Panc1 (cell line): ENCODE data around the gene DLG4. TPM values are rescaled to one million over a fixed set of nuclear protein-coding genes. Genes with fewer than 3 reads are reported as not detected.
A peak's percentile ranks its signal among the peaks of the same experiment; 100 is the strongest.

Source experiments
- microRNA-seq: library from miRNA; unstranded; fragments of <30 nt; microRNA quantifications from one replicate; pipeline ENCODE4 v1.1.0, GENCODE V29; 2020; ENCODE audit not compliant: unreplicated experiment
- total RNA-seq: library from RNA; stranded (reverse); gene quantifications from one replicate; pipeline ENCODE4 v1.2.1, GENCODE V29; 2021; ENCODE audit not compliant: unreplicated experiment

The DLG4 gene
- total RNA-seq, 1 experiment from 2014 or later = 32.4 TPM

Small RNA genes within 50 kb of the gene (microRNA-seq; reads per million reads assigned to microRNA genes)
- 4,183 reads per million, percentile 90 among the genes with 10 or more reads in this experiment for gene MIR324

Other genes with a start within 250 kb of the DLG4 start
- not detected for gene ALOX12, start 223.8 kb downstream of the DLG4 start, total RNA-seq
- gene RNASEK, start 207.2 kb downstream of the DLG4 start, total RNA-seq = 196 TPM
- gene BCL6B, start 196.8 kb downstream of the DLG4 start, total RNA-seq = 0.18 TPM
- 13.1 TPM for gene SLC16A13, start 183.8 kb downstream of the DLG4 start, total RNA-seq
- not detected for gene SLC16A11, start 175.7 kb downstream of the DLG4 start, total RNA-seq
- gene CLEC10A, start 139.6 kb downstream of the DLG4 start, total RNA-seq = not detected
- 0.21 TPM for gene ASGR2, start 105.0 kb downstream of the DLG4 start, total RNA-seq
- gene ASGR1, start 40.5 kb downstream of the DLG4 start, total RNA-seq = 1.3 TPM
- gene ACADVL, start 102 bp upstream of the DLG4 start, total RNA-seq = 305 TPM
- 84.2 TPM for gene DVL2, start 14.7 kb upstream of the DLG4 start, total RNA-seq
- 69.3 TPM for gene PHF23, start 19.6 kb upstream of the DLG4 start, total RNA-seq
- gene GABARAP, start 22.6 kb upstream of the DLG4 start, total RNA-seq = 289 TPM
- 132 TPM for gene CTDNEP1, start 31.9 kb upstream of the DLG4 start, total RNA-seq
- gene ELP5, start 32.4 kb upstream of the DLG4 start, total RNA-seq = 89.5 TPM
- gene CLDN7, start 42.6 kb upstream of the DLG4 start, total RNA-seq = 43.1 TPM
- 0.31 TPM for gene SLC2A4, start 61.9 kb upstream of the DLG4 start, total RNA-seq
- gene YBX2, start 74.8 kb upstream of the DLG4 start, total RNA-seq = 54.9 TPM
- gene EIF5A, start 87.8 kb upstream of the DLG4 start, total RNA-seq = 728 TPM
- gene GPS2, start 95.5 kb upstream of the DLG4 start, total RNA-seq = 96.6 TPM
- 58.9 TPM for gene NEURL4, start 109.5 kb upstream of the DLG4 start, total RNA-seq
- 2.7 TPM for gene ACAP1, start 116.7 kb upstream of the DLG4 start, total RNA-seq
- 11.0 TPM for gene KCTD11, start 132.3 kb upstream of the DLG4 start, total RNA-seq
- not detected for gene TMEM95, start 135.3 kb upstream of the DLG4 start, total RNA-seq
- gene TNK1, start 161.3 kb upstream of the DLG4 start, total RNA-seq = 6.2 TPM
- 32.0 TPM for gene PLSCR3, start 174.7 kb upstream of the DLG4 start, total RNA-seq
- gene TMEM256, start 184.3 kb upstream of the DLG4 start, total RNA-seq = 35.8 TPM
- 33.6 TPM for gene NLGN2, start 188.0 kb upstream of the DLG4 start, total RNA-seq
- not detected for gene SPEM1, start 200.5 kb upstream of the DLG4 start, total RNA-seq
- gene SPEM2, start 205.8 kb upstream of the DLG4 start, total RNA-seq = not detected
- gene SPEM3, start 209.0 kb upstream of the DLG4 start, total RNA-seq = not detected
- 8.5 TPM for gene TMEM102, start 215.6 kb upstream of the DLG4 start, total RNA-seq
- gene FGF11, start 219.7 kb upstream of the DLG4 start, total RNA-seq = 4.4 TPM
- 14.3 TPM for gene CHRNB1, start 225.2 kb upstream of the DLG4 start, total RNA-seq